A549 (cell line): ENCODE data around the gene FERD3L.

Source experiments
- BHLHE40 ChIP-seq: IDR thresholded peaks from 2 replicates; pipeline ENCODE4 v1.6.1; 2012; ENCODE audit warnings: low read depth, low read length, inconsistent platforms
- GATA3 ChIP-seq: IDR thresholded peaks from 2 replicates; pipeline ENCODE4 v1.6.1; 2012; ENCODE audit warnings: borderline replicate concordance
- KDM5A ChIP-seq: fragments of 200-600 bp; sonication (generic); IDR thresholded peaks from 2 replicates; pipeline ENCODE4 v1.6.1; 2016; ENCODE audit warnings: antibody characterized with exemption, mild to moderate bottlenecking
- MYC ChIP-seq: IDR thresholded peaks from 2 replicates; pipeline ENCODE4 v1.6.1; 2012; ENCODE audit warnings: mild to moderate bottlenecking, inconsistent platforms, low read length, improper control_type of control experiment, borderline replicate concordance
- PBX3 ChIP-seq: IDR thresholded peaks from 2 replicates; pipeline ENCODE4 v1.6.1; 2012
- POLR2A ChIP-seq: IDR thresholded peaks from 2 replicates; pipeline ENCODE4 v1.6.1; 2012; ENCODE audit warnings: mild to moderate bottlenecking, low read length
- RNF2 ChIP-seq: fragments of 200-600 bp; sonication (generic); IDR thresholded peaks from 2 replicates; pipeline ENCODE4 v1.6.1; 2016; ENCODE audit warnings: low read depth, mild to moderate bottlenecking, antibody characterized with exemption, moderate library complexity, borderline replicate concordance
- ZFP36 ChIP-seq: fragments of 450-650 bp; IDR thresholded peaks from 2 replicates; pipeline ENCODE4 v1.6.1; 2014; ENCODE audit warnings: borderline replicate concordance; ENCODE audit not compliant: partially characterized antibody
- TF ChIP-seq, protein P1 (sequence below): fragments of 200-600 bp; sonication (generic); IDR thresholded peaks from 2 replicates; pipeline ENCODE4 v1.6.1; 2016; ENCODE audit warnings: antibody characterized with exemption, mild to moderate bottlenecking, moderate library complexity
- TF ChIP-seq, protein P2 (sequence below): fragments of >200 bp; sonication (Bioruptor Twin); formaldehyde crosslinking; IDR thresholded peaks from 3 replicates; pipeline ENCODE4 v1.5.1; 2016

DNA sequence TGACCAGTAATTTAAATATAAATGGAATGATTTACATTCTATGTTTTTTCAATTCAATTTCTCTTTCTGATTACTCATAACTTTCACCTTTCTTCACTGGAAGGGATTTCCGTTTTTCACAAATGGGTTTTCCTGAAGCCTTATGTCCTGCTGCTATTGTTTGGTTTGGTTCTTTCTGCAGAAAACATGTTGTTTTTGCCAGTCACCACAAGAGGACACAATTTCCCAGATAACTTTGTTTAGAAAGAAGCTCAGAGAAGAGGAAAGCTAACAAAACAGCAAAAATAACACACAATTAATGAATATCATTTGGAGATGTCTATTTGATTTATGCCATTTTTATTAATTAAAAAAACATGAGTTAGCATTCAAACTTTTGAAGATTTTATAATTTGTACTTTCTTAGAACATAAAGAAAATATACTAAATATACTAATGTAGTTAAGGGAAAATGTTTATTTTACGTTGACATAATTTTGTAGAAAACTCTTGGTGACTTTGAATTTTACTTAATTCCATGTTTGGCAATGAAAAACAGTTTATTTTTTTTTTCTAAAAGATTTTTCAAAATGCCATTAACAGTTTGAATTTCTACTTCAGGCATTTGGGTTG, 23.1 kb downstream of the FERD3L start:
- TF ChIP-seq, protein P1, sequence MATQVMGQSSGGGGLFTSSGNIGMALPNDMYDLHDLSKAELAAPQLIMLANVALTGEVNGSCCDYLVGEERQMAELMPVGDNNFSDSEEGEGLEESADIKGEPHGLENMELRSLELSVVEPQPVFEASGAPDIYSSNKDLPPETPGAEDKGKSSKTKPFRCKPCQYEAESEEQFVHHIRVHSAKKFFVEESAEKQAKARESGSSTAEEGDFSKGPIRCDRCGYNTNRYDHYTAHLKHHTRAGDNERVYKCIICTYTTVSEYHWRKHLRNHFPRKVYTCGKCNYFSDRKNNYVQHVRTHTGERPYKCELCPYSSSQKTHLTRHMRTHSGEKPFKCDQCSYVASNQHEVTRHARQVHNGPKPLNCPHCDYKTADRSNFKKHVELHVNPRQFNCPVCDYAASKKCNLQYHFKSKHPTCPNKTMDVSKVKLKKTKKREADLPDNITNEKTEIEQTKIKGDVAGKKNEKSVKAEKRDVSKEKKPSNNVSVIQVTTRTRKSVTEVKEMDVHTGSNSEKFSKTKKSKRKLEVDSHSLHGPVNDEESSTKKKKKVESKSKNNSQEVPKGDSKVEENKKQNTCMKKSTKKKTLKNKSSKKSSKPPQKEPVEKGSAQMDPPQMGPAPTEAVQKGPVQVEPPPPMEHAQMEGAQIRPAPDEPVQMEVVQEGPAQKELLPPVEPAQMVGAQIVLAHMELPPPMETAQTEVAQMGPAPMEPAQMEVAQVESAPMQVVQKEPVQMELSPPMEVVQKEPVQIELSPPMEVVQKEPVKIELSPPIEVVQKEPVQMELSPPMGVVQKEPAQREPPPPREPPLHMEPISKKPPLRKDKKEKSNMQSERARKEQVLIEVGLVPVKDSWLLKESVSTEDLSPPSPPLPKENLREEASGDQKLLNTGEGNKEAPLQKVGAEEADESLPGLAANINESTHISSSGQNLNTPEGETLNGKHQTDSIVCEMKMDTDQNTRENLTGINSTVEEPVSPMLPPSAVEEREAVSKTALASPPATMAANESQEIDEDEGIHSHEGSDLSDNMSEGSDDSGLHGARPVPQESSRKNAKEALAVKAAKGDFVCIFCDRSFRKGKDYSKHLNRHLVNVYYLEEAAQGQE, result no peak
- TF ChIP-seq PBX3 (no peak), ZFP36 (no peak), POLR2A (no peak), KDM5A (no peak), RNF2 (no peak), MYC (no peak), BHLHE40 (no peak), GATA3 (no peak)
- TF ChIP-seq, protein P2, sequence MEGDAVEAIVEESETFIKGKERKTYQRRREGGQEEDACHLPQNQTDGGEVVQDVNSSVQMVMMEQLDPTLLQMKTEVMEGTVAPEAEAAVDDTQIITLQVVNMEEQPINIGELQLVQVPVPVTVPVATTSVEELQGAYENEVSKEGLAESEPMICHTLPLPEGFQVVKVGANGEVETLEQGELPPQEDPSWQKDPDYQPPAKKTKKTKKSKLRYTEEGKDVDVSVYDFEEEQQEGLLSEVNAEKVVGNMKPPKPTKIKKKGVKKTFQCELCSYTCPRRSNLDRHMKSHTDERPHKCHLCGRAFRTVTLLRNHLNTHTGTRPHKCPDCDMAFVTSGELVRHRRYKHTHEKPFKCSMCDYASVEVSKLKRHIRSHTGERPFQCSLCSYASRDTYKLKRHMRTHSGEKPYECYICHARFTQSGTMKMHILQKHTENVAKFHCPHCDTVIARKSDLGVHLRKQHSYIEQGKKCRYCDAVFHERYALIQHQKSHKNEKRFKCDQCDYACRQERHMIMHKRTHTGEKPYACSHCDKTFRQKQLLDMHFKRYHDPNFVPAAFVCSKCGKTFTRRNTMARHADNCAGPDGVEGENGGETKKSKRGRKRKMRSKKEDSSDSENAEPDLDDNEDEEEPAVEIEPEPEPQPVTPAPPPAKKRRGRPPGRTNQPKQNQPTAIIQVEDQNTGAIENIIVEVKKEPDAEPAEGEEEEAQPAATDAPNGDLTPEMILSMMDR, result peak; percentile 71
